CD14-positive monocyte (primary cell): ENCODE data around the gene JARID2. TPM values are rescaled to one million over a fixed set of nuclear protein-coding genes. Genes with fewer than 3 reads are reported as not detected.

Experiments used
- DNase-seq, 3 donors: peaks; one replicate each; pipeline ENCODE4 v3.0.0-alpha.2; 2011 to 2022
- H2AFZ ChIP-seq: 2 replicates; pipeline ENCODE4 v1.6.0; 2012; ENCODE audit warnings: mild to moderate bottlenecking, low read depth, low read length, inconsistent platforms; ENCODE audit not compliant: insufficient read depth, poor library complexity, severe bottlenecking
- H3K27ac ChIP-seq, 2 donors: 1 replicate in 1 of 2; 2 replicates in 1 of 2; pipeline ENCODE4 v1.5.1; 2012 to 2013; ENCODE audit warnings: low read length in 2 of 2, control low read depth in 1 of 2, inconsistent platforms in 1 of 2, low read depth in 1 of 2, mild to moderate bottlenecking in 1 of 2
- H3K27me3 ChIP-seq, 2 donors: one replicate each; pipeline versions ENCODE4 v1.6.0 to v1.6.1; 2011 to 2013; ENCODE audit warnings: low read length in 2 of 2; ENCODE audit not compliant: control insufficient read depth in 2 of 2, insufficient read depth in 2 of 2
- H3K36me3 ChIP-seq, 2 donors: replicated peaks in 1 of 2; 1 replicate in 1 of 2; 2 replicates in 1 of 2; pipeline versions ENCODE4 v1.5.1 to v1.6.1; 2012 to 2013; ENCODE audit warnings: low read length in 2 of 2, control low read depth in 1 of 2, inconsistent platforms in 1 of 2, mild to moderate bottlenecking in 1 of 2; ENCODE audit not compliant: insufficient read depth in 2 of 2, control insufficient read depth in 1 of 2
- H3K4me1 ChIP-seq, 2 donors: 1 replicate in 1 of 2; 2 replicates in 1 of 2; pipeline versions ENCODE4 v1.5.1 to v1.6.1; 2012 to 2013; ENCODE audit warnings: low read length in 2 of 2, control low read depth in 1 of 2, inconsistent platforms in 1 of 2, mild to moderate bottlenecking in 1 of 2, moderate library complexity in 1 of 2; ENCODE audit not compliant: insufficient read depth in 2 of 2, control insufficient read depth in 1 of 2
- H3K4me2 ChIP-seq: replicated peaks from 2 replicates; pipeline ENCODE3; 2012; ENCODE audit warnings: low read length, moderate library complexity, mild to moderate bottlenecking; ENCODE audit not compliant: poor library complexity, severe bottlenecking; ENCODE audit errors: extremely low read depth
- H3K4me3 ChIP-seq, 3 experiments: fragments of 200-600 bp in 1 of 3; sonication (generic) in 1 of 3; replicated peaks in 1 of 3; 1 replicate in 2 of 3; 2 replicates in 1 of 3; pipeline ENCODE4 v1.5.1; 2011 to 2013; ENCODE audit warnings: low read length in 3 of 3, mild to moderate bottlenecking in 3 of 3, control low read depth in 2 of 3, low read depth in 2 of 3, inconsistent platforms in 1 of 3, moderate library complexity in 1 of 3
- H3K79me2 ChIP-seq: 2 replicates; pipeline ENCODE4 v1.6.0; 2012; ENCODE audit warnings: mild to moderate bottlenecking, control low read depth, inconsistent platforms, low read length, moderate library complexity; ENCODE audit not compliant: insufficient read depth
- H3K9ac ChIP-seq: 2 replicates; pipeline ENCODE4 v1.6.0; 2017; ENCODE audit warnings: low read length, mild to moderate bottlenecking; ENCODE audit not compliant: insufficient read depth, poor library complexity, severe bottlenecking
- H3K9me3 ChIP-seq, 2 donors: replicated peaks in 1 of 2; 1 replicate in 1 of 2; 2 replicates in 1 of 2; pipeline versions ENCODE4 v1.5.1 to v1.6.1; 2012 to 2013; ENCODE audit warnings: low read length in 2 of 2, control low read depth in 1 of 2; ENCODE audit not compliant: control insufficient read depth in 1 of 2, insufficient read depth in 1 of 2
- H4K20me1 ChIP-seq: 2 replicates; pipeline ENCODE4 v1.6.0; 2012; ENCODE audit warnings: mild to moderate bottlenecking, low read length, control low read depth, moderate library complexity; ENCODE audit not compliant: insufficient read depth
- H3K27ac Mint-ChIP-seq, 7 donors: one replicate each; pipeline ENCODE4 v1.8.0; 2020; ENCODE audit warnings: mild to moderate bottlenecking in 7 of 7, mixed read lengths in 7 of 7, moderate library complexity in 6 of 7, inconsistent platforms in 2 of 7
- H3K27me3 Mint-ChIP-seq, 3 donors: one replicate each; pipeline ENCODE4 v1.8.0; 2021 to 2022; ENCODE audit warnings: low read depth in 3 of 3, mild to moderate bottlenecking in 3 of 3, mixed read lengths in 3 of 3, moderate library complexity in 3 of 3, inconsistent platforms in 1 of 3
- H3K36me3 Mint-ChIP-seq, 2 donors: one replicate each; pipeline ENCODE4 v1.8.0; 2020; ENCODE audit warnings: mixed read lengths in 2 of 2, inconsistent platforms in 1 of 2, mild to moderate bottlenecking in 1 of 2
- H3K4me1 Mint-ChIP-seq: one replicate; pipeline ENCODE4 v1.8.0; 2020; ENCODE audit warnings: mild to moderate bottlenecking, mixed read lengths
- H3K4me3 Mint-ChIP-seq, 2 donors: one replicate each; pipeline ENCODE4 v1.8.0; 2020; ENCODE audit warnings: mild to moderate bottlenecking in 2 of 2, mixed read lengths in 2 of 2, moderate library complexity in 1 of 2
- H3K9me3 Mint-ChIP-seq, 7 donors: one replicate each; pipeline ENCODE4 v1.8.0; 2020 to 2022; ENCODE audit warnings: mixed read lengths in 7 of 7, mild to moderate bottlenecking in 6 of 7, moderate library complexity in 6 of 7, inconsistent platforms in 2 of 7
- WGBS: methylation state at CpG from one replicate; pipeline ENCODE4 v1.1.5; 2013; ENCODE audit warnings: missing lambda C conversion rate; ENCODE audit not compliant: insufficient coverage; 5-methylcytosine and 5-hydroxymethylcytosine counted together
- intact Hi-C, 2 donors: fragments of 100-400 bp; cut with micrococcal nuclease; formaldehyde crosslinking; loops; one replicate each; pipeline versions ENCODE4 v1.15.0 to v1.15.1; 2023
- polyA plus RNA-seq, 3 donors: library from polyadenylated mRNA; depleted of rRNA in 1 of 3; unstranded in 2 of 3; stranded (reverse) in 1 of 3; fragments of 300-500 nt in 2 of 3; fragments of >200 nt in 1 of 3; fragmentation: Illumina TruSeq in 2 of 3; gene quantifications; 1 replicate in 2 of 3; 2 replicates in 1 of 3; pipeline ENCODE4 v1.2.3, GENCODE V29; 2012 to 2021
- TF ChIP-seq, protein P1 (sequence below): fragments of 200-600 bp; IDR thresholded peaks from one replicate; pipeline ENCODE4 v1.8.0; 2022; ENCODE audit warnings: antibody characterized with exemption, mild to moderate bottlenecking

Gene JARID2
- polyA plus RNA-seq, 3 donors = 6.8 to 17.5 (median 12.5) TPM

DNA sequence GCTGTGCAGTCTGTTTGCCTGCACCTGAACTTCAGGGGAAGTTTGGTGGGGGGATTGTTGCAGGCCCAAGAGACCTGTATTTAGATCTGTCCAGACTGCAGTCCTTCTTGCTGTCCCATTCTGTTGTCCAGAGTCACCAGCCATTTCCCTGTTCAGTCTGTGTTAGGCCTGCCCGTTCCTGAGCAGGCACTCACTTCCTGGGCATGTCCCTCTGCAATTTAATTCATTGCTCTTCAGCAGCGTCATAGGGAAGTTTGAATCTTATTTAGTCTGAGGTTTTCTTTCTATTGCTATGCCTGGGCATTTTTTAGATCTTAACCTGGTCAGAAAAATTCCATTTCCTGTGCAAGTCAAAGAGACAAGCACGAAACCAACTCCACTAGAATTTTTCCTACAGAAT is 226.8 kb downstream of the JARID2 start:
- no peak overlapping the region for H2AFZ ChIP-seq
- H3K4me3 ChIP-seq = no peak overlapping the region
- H3K9me3 ChIP-seq = no peaks in the 10 kb centered on the region
- Mint-ChIP-seq H3K9me3 (no peaks in the 10 kb centered on the region), H3K27ac (peak overlapping the region; percentile 75 to 90 (median 87)), H3K27me3 (no peaks in the 10 kb centered on the region), H3K4me1 (peaks cover 40% of the 10 kb centered on the region), H3K4me3 (no peak overlapping the region), H3K36me3 (peaks cover 39 to 43% of the 10 kb centered on the region in 2 donors)
- TF ChIP-seq, protein P1, sequence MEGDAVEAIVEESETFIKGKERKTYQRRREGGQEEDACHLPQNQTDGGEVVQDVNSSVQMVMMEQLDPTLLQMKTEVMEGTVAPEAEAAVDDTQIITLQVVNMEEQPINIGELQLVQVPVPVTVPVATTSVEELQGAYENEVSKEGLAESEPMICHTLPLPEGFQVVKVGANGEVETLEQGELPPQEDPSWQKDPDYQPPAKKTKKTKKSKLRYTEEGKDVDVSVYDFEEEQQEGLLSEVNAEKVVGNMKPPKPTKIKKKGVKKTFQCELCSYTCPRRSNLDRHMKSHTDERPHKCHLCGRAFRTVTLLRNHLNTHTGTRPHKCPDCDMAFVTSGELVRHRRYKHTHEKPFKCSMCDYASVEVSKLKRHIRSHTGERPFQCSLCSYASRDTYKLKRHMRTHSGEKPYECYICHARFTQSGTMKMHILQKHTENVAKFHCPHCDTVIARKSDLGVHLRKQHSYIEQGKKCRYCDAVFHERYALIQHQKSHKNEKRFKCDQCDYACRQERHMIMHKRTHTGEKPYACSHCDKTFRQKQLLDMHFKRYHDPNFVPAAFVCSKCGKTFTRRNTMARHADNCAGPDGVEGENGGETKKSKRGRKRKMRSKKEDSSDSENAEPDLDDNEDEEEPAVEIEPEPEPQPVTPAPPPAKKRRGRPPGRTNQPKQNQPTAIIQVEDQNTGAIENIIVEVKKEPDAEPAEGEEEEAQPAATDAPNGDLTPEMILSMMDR = no peak
- intact Hi-C loops = no loop called here
- H4K20me1 ChIP-seq = peaks cover 92% of the 10 kb centered on the region
- H3K9ac ChIP-seq = no peak overlapping the region
- H3K4me1 ChIP-seq = peaks cover 31 to 33% of the 10 kb centered on the region in 2 donors
- H3K27me3 ChIP-seq = no peaks in the 10 kb centered on the region
- WGBS = 0% methylated on average over 2 of the region's 3 CpGs
- DNase-seq = peak in 1 of 3 donors; percentile 40
- peaks cover 37 to 82% of the 10 kb centered on the region in 2 donors for H3K36me3 ChIP-seq
- H3K4me2 ChIP-seq = no peak overlapping the region
- H3K27ac ChIP-seq = peak overlapping the region; percentile 22 to 87
- peaks cover 86% of the 10 kb centered on the region for H3K79me2 ChIP-seq

- no peak overlapping the region for H3K4me3 ChIP-seq
- Mint-ChIP-seq H3K4me1 (peaks cover 40% of the 10 kb centered on the region), H3K36me3 (peaks cover 43 to 46% of the 10 kb centered on the region in 2 donors), H3K27me3 (no peaks in the 10 kb centered on the region), H3K4me3 (no peak overlapping the region), H3K9me3 (no peaks in the 10 kb centered on the region), H3K27ac (peak overlapping the region; percentile 75 to 90 (median 87))
- no peak overlapping the region for H3K9ac ChIP-seq
- peaks cover 41 to 86% of the 10 kb centered on the region in 2 donors for H3K36me3 ChIP-seq
- intact Hi-C loops = no loop called here
- H4K20me1 ChIP-seq = peaks cover 92% of the 10 kb centered on the region
- H3K27me3 ChIP-seq = no peaks in the 10 kb centered on the region
- no peaks in the 10 kb centered on the region for H3K9me3 ChIP-seq
- no peak for DNase-seq
- TF ChIP-seq, protein P1 = no peak
- peaks cover 31 to 33% of the 10 kb centered on the region in 2 donors for H3K4me1 ChIP-seq
- H3K4me2 ChIP-seq = no peak overlapping the region
- H2AFZ ChIP-seq = no peak overlapping the region
- peaks cover 86% of the 10 kb centered on the region for H3K79me2 ChIP-seq
- H3K27ac ChIP-seq = peak overlapping the region in 1 of 2 donors; percentile 87
- WGBS = 97% methylated on average over 5 of the region's 7 CpGs
Measured at GRCh38 chr6:15473174-15473573, 227.3 kb downstream of the JARID2 start.
